Vagina (tissue), 2 donors: ENCODE data around the gene ZNF281.

Experiments used
- POLR2AphosphoS5 ChIP-seq, 2 donors: sonication (generic); formaldehyde crosslinking; IDR thresholded peaks; one replicate each; pipeline ENCODE4 v1.9.0; 2017; ENCODE audit warnings: antibody characterized with exemption in 2 of 2, mild to moderate bottlenecking in 2 of 2, low read depth in 1 of 2; ENCODE audit not compliant: insufficient read depth in 1 of 2
- TF ChIP-seq, protein P1 (sequence below), 3 experiments: fragments of 450-650 bp in 2 of 3; fragments of 200-600 bp in 1 of 3; sonication (generic) in 1 of 3; IDR thresholded peaks; one replicate each; pipeline ENCODE4 v1.5.1; 2017 to 2019; ENCODE audit warnings: antibody characterized with exemption in 3 of 3, mild to moderate bottlenecking in 2 of 3, moderate library complexity in 2 of 3

DNA sequence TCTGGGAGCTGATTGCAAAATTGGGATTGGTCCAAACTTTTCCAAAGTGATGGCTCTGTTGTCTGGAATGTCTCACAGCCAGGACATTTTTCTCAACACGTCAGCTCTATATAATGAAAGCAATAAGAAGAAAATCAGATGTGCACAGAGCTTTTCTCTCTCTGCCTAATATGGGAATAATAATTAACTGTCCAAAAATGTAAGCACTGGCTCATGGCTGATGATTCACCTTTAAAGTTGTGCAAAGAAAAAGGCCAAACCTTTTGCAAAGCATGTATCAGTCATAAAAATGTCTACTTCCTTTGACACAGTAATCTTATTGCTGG lies 30.4 kb downstream of the ZNF281 start:
- TF ChIP-seq, protein P1, sequence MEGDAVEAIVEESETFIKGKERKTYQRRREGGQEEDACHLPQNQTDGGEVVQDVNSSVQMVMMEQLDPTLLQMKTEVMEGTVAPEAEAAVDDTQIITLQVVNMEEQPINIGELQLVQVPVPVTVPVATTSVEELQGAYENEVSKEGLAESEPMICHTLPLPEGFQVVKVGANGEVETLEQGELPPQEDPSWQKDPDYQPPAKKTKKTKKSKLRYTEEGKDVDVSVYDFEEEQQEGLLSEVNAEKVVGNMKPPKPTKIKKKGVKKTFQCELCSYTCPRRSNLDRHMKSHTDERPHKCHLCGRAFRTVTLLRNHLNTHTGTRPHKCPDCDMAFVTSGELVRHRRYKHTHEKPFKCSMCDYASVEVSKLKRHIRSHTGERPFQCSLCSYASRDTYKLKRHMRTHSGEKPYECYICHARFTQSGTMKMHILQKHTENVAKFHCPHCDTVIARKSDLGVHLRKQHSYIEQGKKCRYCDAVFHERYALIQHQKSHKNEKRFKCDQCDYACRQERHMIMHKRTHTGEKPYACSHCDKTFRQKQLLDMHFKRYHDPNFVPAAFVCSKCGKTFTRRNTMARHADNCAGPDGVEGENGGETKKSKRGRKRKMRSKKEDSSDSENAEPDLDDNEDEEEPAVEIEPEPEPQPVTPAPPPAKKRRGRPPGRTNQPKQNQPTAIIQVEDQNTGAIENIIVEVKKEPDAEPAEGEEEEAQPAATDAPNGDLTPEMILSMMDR (IDR thresholded peaks at IDR 0.05), result no peak
- no peak for TF ChIP-seq POLR2AphosphoS5 (IDR thresholded peaks at IDR 0.05; ENCODE audit: insufficient read depth in 1 of 2, low read depth in 1 of 2)
